Esophagus squamous epithelium (tissue), 5 donors: ENCODE data around the gene TUBA3D. TPM values are rescaled to one million over a fixed set of nuclear protein-coding genes. Genes with fewer than 3 reads are reported as not detected.
"Not testable (repeated sequence)": the region's sequence is repeated elsewhere in the genome, so short reads cannot be mapped to it uniquely, and the experiment has no call there.

Source experiments
- DNase-seq: peaks from one replicate; lab custom pipeline; 2025; lab: John Stamatoyannopoulos, UW
- H3K27ac ChIP-seq, 4 donors: fragments of 200-600 bp; sonication (generic); one replicate each; pipeline ENCODE4 v1.5.1; 2016 to 2019; ENCODE audit warnings: mild to moderate bottlenecking in 1 of 4
- H3K27me3 ChIP-seq, 4 donors: fragments of 200-600 bp; sonication (generic); 1 replicate in 3 of 4; 2 replicates in 1 of 4; pipeline versions ENCODE4 v1.5.1 to v1.6.0; 2017 to 2021; ENCODE audit warnings: antibody characterized with exemption in 1 of 4
- H3K36me3 ChIP-seq, 3 donors: fragments of 200-600 bp; sonication (generic); one replicate each; pipeline ENCODE4 v1.5.1; 2016 to 2019
- H3K4me1 ChIP-seq, 3 donors: fragments of 200-600 bp; sonication (generic); one replicate each; pipeline ENCODE4 v1.5.1; 2017 to 2019
- H3K4me3 ChIP-seq, 4 donors: fragments of 200-600 bp; sonication (generic); 1 replicate in 3 of 4; 2 replicates in 1 of 4; pipeline ENCODE4 v1.5.1; 2016 to 2019; ENCODE audit warnings: mild to moderate bottlenecking in 2 of 4, moderate library complexity in 1 of 4
- H3K9me3 ChIP-seq, 3 donors: fragments of 200-600 bp; sonication (generic); one replicate each; pipeline ENCODE4 v1.5.1; 2016 to 2019
- POLR2A ChIP-seq, 4 donors: fragments of 450-650 bp; IDR thresholded peaks; one replicate each; pipeline ENCODE4 v1.6.1; 2017; ENCODE audit warnings: antibody characterized with exemption in 4 of 4, mild to moderate bottlenecking in 4 of 4, moderate library complexity in 3 of 4
- WGBS, 2 donors: methylation state at CpG; one replicate each; pipeline ENCODE4 v1.1.5; 2018; 5-methylcytosine and 5-hydroxymethylcytosine counted together
- intact Hi-C: fragments of 100-400 bp; cut with DNase I; formaldehyde crosslinking; loops from one replicate; pipeline ENCODE4 v1.15.0; 2022
- total RNA-seq, 4 donors: library from RNA; depleted of rRNA; stranded (reverse); fragments of >200 nt; gene quantifications; one replicate each; pipeline ENCODE4 v1.1.0, GENCODE V29; 2016
- TF ChIP-seq, protein P1 (sequence below), 6 experiments: fragments of 450-650 bp in 4 of 6; fragments of 200-600 bp in 2 of 6; sonication (generic) in 2 of 6; IDR thresholded peaks; one replicate each; pipeline ENCODE4 v1.5.1; 2016 to 2019; ENCODE audit warnings: antibody characterized with exemption in 6 of 6, mild to moderate bottlenecking in 4 of 6, moderate library complexity in 4 of 6
- donor health status: DM: yes; HTN: yes; CAD: no.

Gene TUBA3D
- total RNA-seq, 4 donors from 2014 or later: not detected

DNA sequence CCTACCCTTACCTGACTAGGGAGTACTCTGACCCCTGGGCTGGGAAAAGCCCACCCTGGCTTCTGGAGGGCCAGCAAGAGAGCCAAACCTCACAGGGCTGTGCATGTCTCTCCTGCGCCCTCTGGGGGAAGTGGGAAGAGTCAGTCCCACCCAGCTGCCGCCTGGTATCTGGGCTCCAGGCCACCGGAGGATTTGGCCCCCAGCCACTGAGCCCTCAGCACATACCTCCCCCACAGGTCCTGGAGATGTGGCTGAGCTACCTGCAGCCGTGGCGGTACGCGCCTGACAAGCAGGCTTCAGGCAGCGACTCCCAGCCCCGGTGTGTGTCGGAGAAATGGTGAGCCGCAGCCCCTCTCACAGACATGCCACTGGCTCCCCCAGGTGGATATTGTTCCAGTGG is 40.7 kb downstream of the TUBA3D start:
- DNase-seq, intact Hi-C loops, H3K4me3 ChIP-seq, H3K27me3 ChIP-seq, H3K9me3 ChIP-seq, H3K4me1 ChIP-seq, H3K27ac ChIP-seq: not testable (repeated sequence)
- 40% methylated on average over 1 of the region's 11 CpGs; no CpG with 5 or more reads in 1 of the 2 donors for WGBS, 2 donors
- H3K36me3 ChIP-seq: peaks cover 4 to 79% (median 11%) of the 10 kb centered on the region in 3 donors
- TF ChIP-seq, protein P1, sequence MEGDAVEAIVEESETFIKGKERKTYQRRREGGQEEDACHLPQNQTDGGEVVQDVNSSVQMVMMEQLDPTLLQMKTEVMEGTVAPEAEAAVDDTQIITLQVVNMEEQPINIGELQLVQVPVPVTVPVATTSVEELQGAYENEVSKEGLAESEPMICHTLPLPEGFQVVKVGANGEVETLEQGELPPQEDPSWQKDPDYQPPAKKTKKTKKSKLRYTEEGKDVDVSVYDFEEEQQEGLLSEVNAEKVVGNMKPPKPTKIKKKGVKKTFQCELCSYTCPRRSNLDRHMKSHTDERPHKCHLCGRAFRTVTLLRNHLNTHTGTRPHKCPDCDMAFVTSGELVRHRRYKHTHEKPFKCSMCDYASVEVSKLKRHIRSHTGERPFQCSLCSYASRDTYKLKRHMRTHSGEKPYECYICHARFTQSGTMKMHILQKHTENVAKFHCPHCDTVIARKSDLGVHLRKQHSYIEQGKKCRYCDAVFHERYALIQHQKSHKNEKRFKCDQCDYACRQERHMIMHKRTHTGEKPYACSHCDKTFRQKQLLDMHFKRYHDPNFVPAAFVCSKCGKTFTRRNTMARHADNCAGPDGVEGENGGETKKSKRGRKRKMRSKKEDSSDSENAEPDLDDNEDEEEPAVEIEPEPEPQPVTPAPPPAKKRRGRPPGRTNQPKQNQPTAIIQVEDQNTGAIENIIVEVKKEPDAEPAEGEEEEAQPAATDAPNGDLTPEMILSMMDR (IDR thresholded peaks at IDR 0.05): peak in 2 of 6 experiments; percentile 9 to 17

DNA sequence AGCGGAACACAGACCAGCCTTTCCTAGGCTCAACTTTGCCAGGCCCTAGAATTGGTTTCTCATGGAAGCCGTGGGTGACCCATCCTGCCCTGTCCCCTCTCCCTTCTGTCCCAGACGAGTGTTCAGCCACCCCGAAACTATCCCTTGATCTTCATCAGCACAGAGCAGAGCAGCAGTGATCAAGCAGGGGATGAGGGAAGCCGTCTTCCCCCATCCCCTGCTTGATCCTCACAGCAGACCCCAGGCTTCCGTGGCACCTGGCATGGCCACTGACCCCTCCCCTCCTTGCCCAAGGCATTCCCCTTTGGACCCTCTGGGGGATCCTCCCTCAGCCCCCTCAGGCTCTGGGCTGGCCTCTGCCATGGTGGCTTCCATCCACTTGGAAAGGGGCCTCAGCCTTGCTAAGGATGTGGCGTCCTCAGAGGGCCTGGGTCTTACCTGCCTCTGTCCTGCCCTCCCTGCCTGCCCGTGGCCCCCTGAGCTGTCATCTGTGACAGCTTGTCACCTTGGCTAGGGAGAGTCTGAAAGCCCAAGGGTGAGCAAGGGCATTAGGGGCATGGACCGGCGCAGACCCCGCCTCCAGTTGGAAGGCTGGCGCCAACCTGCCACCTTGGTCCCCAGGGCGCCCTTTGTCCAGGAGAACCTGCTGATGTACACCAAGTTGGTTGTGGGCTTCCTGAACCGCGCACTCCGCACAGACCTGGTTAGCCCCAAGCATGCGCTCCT is 41.4 kb downstream of the TUBA3D start:
- Histone ChIP-seq H3K4me3 (no peak overlapping the region), H3K9me3 (no peaks in the 10 kb centered on the region), H3K36me3 (peaks cover 4 to 72% (median 11%) of the 10 kb centered on the region in 3 donors), H3K4me1 (no peaks in the 10 kb centered on the region), H3K27ac (no peak overlapping the region), H3K27me3 (no peaks in the 10 kb centered on the region)
- DNase-seq: no peak
- WGBS, 2 donors: 85 to 94% methylated on average over 4 to 7 of the region's 17 CpGs
- no peak for TF ChIP-seq POLR2A (IDR thresholded peaks at IDR 0.05)
- TF ChIP-seq, protein P1 (IDR thresholded peaks at IDR 0.05): no peak
- intact Hi-C loops: no loop called here

DNA sequence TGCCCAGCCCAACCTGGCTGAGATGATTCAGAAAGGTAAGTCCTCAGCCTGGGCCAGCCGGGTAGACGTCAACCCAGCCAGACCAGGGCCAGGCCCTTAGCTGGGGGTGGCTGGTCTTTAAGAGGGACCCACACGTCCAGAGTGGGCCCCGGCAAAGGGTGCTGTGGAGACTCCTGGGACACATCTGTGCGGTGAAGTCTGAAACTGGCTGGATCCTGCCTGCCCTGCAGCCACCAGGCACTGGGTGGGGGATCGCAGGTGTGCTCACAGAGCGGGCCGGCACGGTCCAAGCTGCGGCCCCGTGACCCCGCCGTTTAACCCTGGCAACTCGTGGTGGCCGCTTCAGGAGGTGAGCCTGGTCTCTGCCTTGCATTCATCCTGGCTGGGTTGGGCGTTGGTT is 41.9 kb downstream of the TUBA3D start:
- WGBS, 2 donors: 85% methylated on average over 5 of the region's 16 CpGs; no CpG with 5 or more reads in 1 of the 2 donors
- not testable (repeated sequence) for H3K9me3 ChIP-seq

DNA sequence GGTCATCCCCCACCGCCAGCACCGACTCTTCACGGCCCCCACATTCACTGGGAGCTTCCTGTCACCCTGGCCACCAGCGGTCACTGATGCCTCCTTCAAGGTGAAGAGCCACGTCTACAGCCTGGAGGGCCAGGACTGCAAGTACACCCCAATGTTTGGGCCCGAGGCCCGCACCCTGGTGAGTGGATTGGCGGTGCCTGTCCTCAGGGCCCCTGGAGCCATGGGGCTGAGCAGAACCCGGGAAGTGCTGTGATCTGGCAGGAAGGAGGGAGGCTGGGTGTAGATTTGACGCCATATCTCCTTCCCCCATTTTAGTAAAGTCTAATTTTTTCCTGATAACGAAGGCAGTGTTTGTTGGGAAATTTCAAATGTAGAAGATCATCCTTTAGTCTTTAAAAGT is 42.6 kb downstream of the TUBA3D start:
- peaks cover 4 to 60% (median 11%) of the 10 kb centered on the region in 3 donors for H3K36me3 ChIP-seq

More for the DNA sequence above, 41.9 kb downstream of the TUBA3D start:
- DNase-seq, intact Hi-C loops, H3K27me3 ChIP-seq, H3K4me3 ChIP-seq, H3K4me1 ChIP-seq, H3K27ac ChIP-seq: not testable (repeated sequence)
- H3K36me3 ChIP-seq: peaks cover 4 to 66% (median 11%) of the 10 kb centered on the region in 3 donors

DNA sequence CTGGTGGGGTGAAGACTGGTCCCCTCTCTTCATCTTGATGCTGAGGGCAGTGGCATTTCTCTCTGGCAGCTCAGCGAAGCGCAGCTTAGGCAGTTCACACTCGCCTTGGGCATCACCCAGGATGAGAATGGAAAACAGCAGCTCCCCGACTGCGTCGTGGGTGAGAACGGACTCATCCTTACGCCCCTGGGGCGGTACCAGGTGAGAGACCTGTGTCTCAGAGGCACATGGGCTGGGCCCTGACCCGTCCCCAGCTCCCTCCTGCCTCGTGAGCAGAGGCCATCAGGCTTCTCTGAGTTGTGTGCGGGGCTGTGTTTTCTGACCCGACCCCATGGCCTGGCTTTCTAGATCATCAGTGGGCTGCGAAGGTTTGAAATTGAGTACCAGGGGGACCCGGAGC is 43.5 kb downstream of the TUBA3D start:
- no peaks in the 10 kb centered on the region for H3K9me3 ChIP-seq
- no peaks in the 10 kb centered on the region for H3K4me1 ChIP-seq
- no peak for DNase-seq
- no peaks in the 10 kb centered on the region for H3K27me3 ChIP-seq
- H3K4me3 ChIP-seq: no peak overlapping the region
- 87% methylated on average over 3 to 8 of the region's 15 CpGs for WGBS, 2 donors
- peaks cover 0 to 50% (median 11%) of the 10 kb centered on the region in 3 donors for H3K36me3 ChIP-seq
- TF ChIP-seq POLR2A (IDR thresholded peaks at IDR 0.05): no peak
- intact Hi-C loops: no loop called here
- no peak overlapping the region for H3K27ac ChIP-seq

More for the DNA sequence above, 42.6 kb downstream of the TUBA3D start:
- H3K4me3 ChIP-seq, H3K4me1 ChIP-seq, intact Hi-C loops, H3K27me3 ChIP-seq, H3K27ac ChIP-seq, DNase-seq, H3K9me3 ChIP-seq: not testable (repeated sequence)
- 77 to 79% methylated on average over 3 of the region's 11 CpGs for WGBS, 2 donors

DNA sequence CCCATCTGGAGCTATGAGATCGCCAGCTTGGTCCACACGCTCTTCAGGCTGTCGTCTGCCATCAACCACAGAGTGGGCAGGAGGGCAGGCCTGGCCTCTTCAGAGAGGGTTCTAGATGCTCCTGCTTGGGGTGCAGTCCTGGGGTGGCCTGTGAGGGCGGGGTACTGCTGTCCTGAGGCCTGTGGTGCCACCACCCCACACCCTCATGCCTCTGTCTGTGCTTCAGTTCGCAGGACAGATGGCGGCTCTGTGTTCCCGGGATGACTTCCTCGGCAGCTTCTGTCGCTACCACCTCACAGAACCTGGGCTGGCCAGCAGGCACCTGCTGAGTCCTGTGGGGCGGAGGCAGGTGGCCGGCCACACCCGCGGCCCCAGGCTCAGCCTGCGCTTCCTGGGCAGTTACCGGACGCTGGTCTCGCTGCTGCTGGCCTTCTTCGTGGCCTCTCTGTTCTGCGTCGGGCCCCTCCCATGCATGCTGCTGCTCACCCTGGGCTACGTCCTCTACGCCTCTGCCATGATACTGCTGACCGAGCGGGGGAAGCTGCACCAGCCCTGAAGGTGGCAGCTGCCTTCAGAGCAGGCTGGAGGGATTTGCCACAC is 44.1 kb downstream of the TUBA3D start:
- H3K4me3 ChIP-seq, DNase-seq, H3K9me3 ChIP-seq, H3K4me1 ChIP-seq, intact Hi-C loops, H3K27ac ChIP-seq, H3K27me3 ChIP-seq: not testable (repeated sequence)
- 65 to 84% methylated on average over 2 to 3 of the region's 24 CpGs for WGBS, 2 donors
- H3K36me3 ChIP-seq: peaks cover 0 to 50% (median 11%) of the 10 kb centered on the region in 3 donors

DNA sequence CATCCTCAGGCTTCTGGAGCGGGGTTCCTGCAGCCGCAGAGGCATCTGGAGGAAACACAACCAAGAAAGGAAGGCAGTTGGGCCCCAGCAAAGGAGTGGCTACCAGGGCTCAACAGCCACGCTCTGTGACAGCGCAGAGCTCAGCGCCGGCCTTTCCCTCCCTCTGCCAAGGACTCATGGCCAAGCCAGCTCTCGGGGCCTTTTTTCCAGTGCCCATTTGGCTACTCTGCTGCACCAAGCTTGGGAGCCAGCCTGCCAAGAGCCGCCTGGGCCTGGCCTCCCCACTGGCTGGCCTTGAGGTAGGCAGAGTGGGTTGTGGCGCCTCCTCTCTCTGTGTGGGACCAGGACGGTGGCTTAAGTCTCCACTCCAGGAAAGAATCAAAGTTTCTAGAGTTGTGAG is 44.6 kb downstream of the TUBA3D start:
- no peaks in the 10 kb centered on the region for H3K9me3 ChIP-seq
- no peak for TF ChIP-seq POLR2A (IDR thresholded peaks at IDR 0.05)
- TF ChIP-seq, protein P1 (IDR thresholded peaks at IDR 0.05): no peak
- no peak for DNase-seq

DNA sequence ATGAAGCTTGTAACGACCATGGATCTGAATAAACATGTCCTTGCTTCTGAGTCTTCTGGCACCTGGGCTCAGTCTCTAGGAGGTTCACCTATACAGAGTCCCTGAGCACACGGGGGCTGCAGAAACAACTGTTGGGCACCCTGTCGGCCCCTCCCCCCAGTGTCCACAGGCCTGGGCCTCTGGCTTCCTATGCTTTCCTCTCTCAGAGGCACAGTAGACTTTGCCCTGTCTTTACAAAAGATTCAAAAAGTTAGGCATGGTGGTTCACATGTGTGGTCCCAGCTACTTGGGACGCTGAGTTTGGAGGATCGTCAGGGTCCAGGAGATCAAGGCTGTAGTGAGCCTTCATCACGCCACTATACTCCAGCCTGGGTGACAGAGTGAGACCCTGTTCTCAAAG is 45.6 kb downstream of the TUBA3D start:
- H3K27me3 ChIP-seq, H3K4me1 ChIP-seq, H3K9me3 ChIP-seq, intact Hi-C loops, H3K4me3 ChIP-seq, DNase-seq, H3K27ac ChIP-seq: not testable (repeated sequence)
- 25% methylated on average over 1 of the region's 6 CpGs; no CpG with 5 or more reads in 1 of the 2 donors for WGBS, 2 donors
- peaks cover 0 to 45% (median 11%) of the 10 kb centered on the region in 3 donors for H3K36me3 ChIP-seq

More for the DNA sequence above, 44.6 kb downstream of the TUBA3D start:
- Histone ChIP-seq H3K27ac (no peak overlapping the region), H3K4me3 (no peak overlapping the region), H3K36me3 (peaks cover 0 to 50% (median 11%) of the 10 kb centered on the region in 3 donors), H3K4me1 (no peaks in the 10 kb centered on the region), H3K27me3 (no peaks in the 10 kb centered on the region)
- 92 to 100% methylated on average over 1 to 5 of the region's 10 CpGs for WGBS, 2 donors
- intact Hi-C loops: no loop called here
